ENCODE data around the gene ZNF423. TPM values are rescaled to one million over a fixed set of nuclear protein-coding genes. Genes with fewer than 3 reads are reported as not detected.

ZNF423 gene
- total and polyA plus RNA-seq, 2 donors = 0.52 to 1.6 TPM

- H3K4me1 ChIP-seq (ENCODE audit: control insufficient read depth in 2 of 2, insufficient read depth in 2 of 2, low read length in 2 of 2) = no peaks in the 10 kb centered on the region
- H3K9me3 ChIP-seq (ENCODE audit: control insufficient read depth in 2 of 2, insufficient read depth in 1 of 2, low read length in 1 of 2) = no peaks in the 10 kb centered on the region
- no peak overlapping the region for H3K27ac ChIP-seq (ENCODE audit: low read depth in 1 of 2, low read length in 1 of 2)
- no peak for DNase-seq (ENCODE audit: low read depth in 6 of 9, low spot score in 9 of 9)
- 93% methylated on average over 16 of the region's 16 CpGs for WGBS
- no peaks in the 10 kb centered on the region for H3K36me3 ChIP-seq (ENCODE audit: control insufficient read depth in 2 of 2, insufficient read depth in 2 of 2, low read length in 1 of 2)
- no peaks in the 10 kb centered on the region for H3K27me3 ChIP-seq (ENCODE audit: control insufficient read depth in 2 of 2, insufficient read depth in 1 of 2, low read length in 1 of 2)
- H3K4me3 ChIP-seq (ENCODE audit: low read length in 2 of 2) = no peak overlapping the region
These were observed 143.4 kb downstream of the ZNF423 start for GRCh38 chr16:49712542-49712941.

GRCh38 chr16:49712106-49712505 is 143.8 kb downstream of the ZNF423 start:
- H3K27ac ChIP-seq (ENCODE audit: low read depth in 1 of 2, low read length in 1 of 2) = no peak overlapping the region
- H3K9me3 ChIP-seq (ENCODE audit: control insufficient read depth in 2 of 2, insufficient read depth in 1 of 2, low read length in 1 of 2) = no peaks in the 10 kb centered on the region
- H3K4me3 ChIP-seq (ENCODE audit: low read length in 2 of 2) = no peak overlapping the region
- no peaks in the 10 kb centered on the region for H3K27me3 ChIP-seq (ENCODE audit: control insufficient read depth in 2 of 2, insufficient read depth in 1 of 2, low read length in 1 of 2)
- WGBS = 98% methylated on average over 9 of the region's 9 CpGs
- no peaks in the 10 kb centered on the region for H3K4me1 ChIP-seq (ENCODE audit: control insufficient read depth in 2 of 2, insufficient read depth in 2 of 2, low read length in 2 of 2)
- no peak for DNase-seq (ENCODE audit: low read depth in 6 of 9, low spot score in 9 of 9)
- H3K36me3 ChIP-seq (ENCODE audit: control insufficient read depth in 2 of 2, insufficient read depth in 2 of 2, low read length in 1 of 2) = no peaks in the 10 kb centered on the region

- no peaks in the 10 kb centered on the region for H3K9me3 ChIP-seq (ENCODE audit: control insufficient read depth in 2 of 2, insufficient read depth in 1 of 2, low read length in 1 of 2)
- H3K4me1 ChIP-seq (ENCODE audit: control insufficient read depth in 2 of 2, insufficient read depth in 2 of 2, low read length in 2 of 2) = no peaks in the 10 kb centered on the region
- H3K36me3 ChIP-seq (ENCODE audit: control insufficient read depth in 2 of 2, insufficient read depth in 2 of 2, low read length in 1 of 2) = no peaks in the 10 kb centered on the region
- H3K27ac ChIP-seq (ENCODE audit: low read depth in 1 of 2, low read length in 1 of 2) = no peak overlapping the region
- H3K4me3 ChIP-seq (ENCODE audit: low read length in 2 of 2) = no peak overlapping the region
- 75% methylated on average over 12 of the region's 12 CpGs for WGBS
- peak in 6 of 9 donors; percentile 22 to 78 (median 32) for DNase-seq (ENCODE audit: low read depth in 6 of 9, low spot score in 9 of 9)
- no peaks in the 10 kb centered on the region for H3K27me3 ChIP-seq (ENCODE audit: control insufficient read depth in 2 of 2, insufficient read depth in 1 of 2, low read length in 1 of 2)
These were observed 146.9 kb downstream of the ZNF423 start for GRCh38 chr16:49709057-49709456.

GRCh38 chr16:49708491-49708890 is 147.4 kb downstream of the ZNF423 start:
- 96% methylated on average over 6 of the region's 6 CpGs for WGBS
- H3K4me3 ChIP-seq (ENCODE audit: low read length in 2 of 2) = no peak overlapping the region
- peaks cover 0 to 3% of the 10 kb centered on the region in 2 donors for H3K4me1 ChIP-seq (ENCODE audit: control insufficient read depth in 2 of 2, insufficient read depth in 2 of 2, low read length in 2 of 2)
- no peaks in the 10 kb centered on the region for H3K36me3 ChIP-seq (ENCODE audit: control insufficient read depth in 2 of 2, insufficient read depth in 2 of 2, low read length in 1 of 2)
- no peak overlapping the region for H3K27ac ChIP-seq (ENCODE audit: low read depth in 1 of 2, low read length in 1 of 2)
- DNase-seq (ENCODE audit: low read depth in 6 of 9, low spot score in 9 of 9) = no peak
- H3K27me3 ChIP-seq (ENCODE audit: control insufficient read depth in 2 of 2, insufficient read depth in 1 of 2, low read length in 1 of 2) = no peaks in the 10 kb centered on the region
- H3K9me3 ChIP-seq (ENCODE audit: control insufficient read depth in 2 of 2, insufficient read depth in 1 of 2, low read length in 1 of 2) = no peaks in the 10 kb centered on the region

GRCh38 chr16:49706620-49707355 is 149.1 kb downstream of the ZNF423 start:
- WGBS = 97% methylated on average over 11 of the region's 11 CpGs
- Histone ChIP-seq H3K27me3 (ENCODE audit: control insufficient read depth in 2 of 2, insufficient read depth in 1 of 2, low read length in 1 of 2) (no peaks in the 10 kb centered on the region), H3K27ac (ENCODE audit: low read depth in 1 of 2, low read length in 1 of 2) (no peak overlapping the region), H3K36me3 (ENCODE audit: control insufficient read depth in 2 of 2, insufficient read depth in 2 of 2, low read length in 1 of 2) (no peaks in the 10 kb centered on the region), H3K4me3 (ENCODE audit: low read length in 2 of 2) (no peak overlapping the region), H3K9me3 (ENCODE audit: control insufficient read depth in 2 of 2, insufficient read depth in 1 of 2, low read length in 1 of 2) (no peaks in the 10 kb centered on the region), H3K4me1 (ENCODE audit: control insufficient read depth in 2 of 2, insufficient read depth in 2 of 2, low read length in 2 of 2) (peaks cover 0 to 14% of the 10 kb centered on the region in 2 donors)
- no peak for DNase-seq (ENCODE audit: low read depth in 6 of 9, low spot score in 9 of 9)

- WGBS = 99% methylated on average over 2 of the region's 2 CpGs
- Histone ChIP-seq H3K4me3 (ENCODE audit: low read length in 2 of 2) (no peak overlapping the region), H3K4me1 (ENCODE audit: control insufficient read depth in 2 of 2, insufficient read depth in 2 of 2, low read length in 2 of 2) (peaks cover 0 to 27% of the 10 kb centered on the region in 2 donors), H3K27me3 (ENCODE audit: control insufficient read depth in 2 of 2, insufficient read depth in 1 of 2, low read length in 1 of 2) (peaks cover 0 to 3% of the 10 kb centered on the region in 2 donors), H3K36me3 (ENCODE audit: control insufficient read depth in 2 of 2, insufficient read depth in 2 of 2, low read length in 1 of 2) (no peaks in the 10 kb centered on the region), H3K27ac (ENCODE audit: low read depth in 1 of 2, low read length in 1 of 2) (no peak overlapping the region), H3K9me3 (ENCODE audit: control insufficient read depth in 2 of 2, insufficient read depth in 1 of 2, low read length in 1 of 2) (no peaks in the 10 kb centered on the region)
- peak in 2 of 9 donors; percentile 20 to 25 for DNase-seq (ENCODE audit: low read depth in 6 of 9, low spot score in 9 of 9)
These were observed 151.2 kb downstream of the ZNF423 start for GRCh38 chr16:49704586-49705155.

GRCh38 chr16:49703483-49703882 is 152.4 kb downstream of the ZNF423 start:
- Histone ChIP-seq H3K36me3 (ENCODE audit: control insufficient read depth in 2 of 2, insufficient read depth in 2 of 2, low read length in 1 of 2) (no peaks in the 10 kb centered on the region), H3K27ac (ENCODE audit: low read depth in 1 of 2, low read length in 1 of 2) (peak overlapping the region in 1 of 2 donors; percentile 69), H3K4me3 (ENCODE audit: low read length in 2 of 2) (no peak overlapping the region), H3K27me3 (ENCODE audit: control insufficient read depth in 2 of 2, insufficient read depth in 1 of 2, low read length in 1 of 2) (peaks cover 2 to 3% of the 10 kb centered on the region in 2 donors), H3K9me3 (ENCODE audit: control insufficient read depth in 2 of 2, insufficient read depth in 1 of 2, low read length in 1 of 2) (no peaks in the 10 kb centered on the region), H3K4me1 (ENCODE audit: control insufficient read depth in 2 of 2, insufficient read depth in 2 of 2, low read length in 2 of 2) (peaks cover 0 to 31% of the 10 kb centered on the region in 2 donors)
- WGBS = 95% methylated on average over 3 of the region's 3 CpGs
- no peak for DNase-seq (ENCODE audit: low read depth in 6 of 9, low spot score in 9 of 9)

- Histone ChIP-seq H3K27ac (ENCODE audit: low read depth in 1 of 2, low read length in 1 of 2) (peak overlapping the region; percentile 31 to 64), H3K4me1 (ENCODE audit: control insufficient read depth in 2 of 2, insufficient read depth in 2 of 2, low read length in 2 of 2) (peaks cover 0 to 31% of the 10 kb centered on the region in 2 donors), H3K27me3 (ENCODE audit: control insufficient read depth in 2 of 2, insufficient read depth in 1 of 2, low read length in 1 of 2) (peaks cover 3 to 7% of the 10 kb centered on the region in 2 donors), H3K9me3 (ENCODE audit: control insufficient read depth in 2 of 2, insufficient read depth in 1 of 2, low read length in 1 of 2) (no peaks in the 10 kb centered on the region), H3K36me3 (ENCODE audit: control insufficient read depth in 2 of 2, insufficient read depth in 2 of 2, low read length in 1 of 2) (no peaks in the 10 kb centered on the region), H3K4me3 (ENCODE audit: low read length in 2 of 2) (no peak overlapping the region)
- WGBS = 95% methylated on average over 15 of the region's 15 CpGs
- DNase-seq (ENCODE audit: low read depth in 6 of 9, low spot score in 9 of 9) = no peak
These were observed 154.0 kb downstream of the ZNF423 start for GRCh38 chr16:49701789-49702494.

GRCh38 chr16:49701065-49701685 is 154.7 kb downstream of the ZNF423 start:
- WGBS = 72% methylated on average over 18 of the region's 18 CpGs

More at GRCh38 chr16:49701065-49701685, 154.7 kb downstream of the ZNF423 start:
- Histone ChIP-seq H3K27ac (ENCODE audit: low read depth in 1 of 2, low read length in 1 of 2) (peak overlapping the region; percentile 5 to 21), H3K4me1 (ENCODE audit: control insufficient read depth in 2 of 2, insufficient read depth in 2 of 2, low read length in 2 of 2) (peaks cover 0 to 31% of the 10 kb centered on the region in 2 donors), H3K27me3 (ENCODE audit: control insufficient read depth in 2 of 2, insufficient read depth in 1 of 2, low read length in 1 of 2) (peaks cover 5 to 7% of the 10 kb centered on the region in 2 donors), H3K4me3 (ENCODE audit: low read length in 2 of 2) (no peak overlapping the region), H3K36me3 (ENCODE audit: control insufficient read depth in 2 of 2, insufficient read depth in 2 of 2, low read length in 1 of 2) (no peaks in the 10 kb centered on the region), H3K9me3 (ENCODE audit: control insufficient read depth in 2 of 2, insufficient read depth in 1 of 2, low read length in 1 of 2) (no peaks in the 10 kb centered on the region)
- DNase-seq (ENCODE audit: low read depth in 6 of 9, low spot score in 9 of 9) = no peak
